ENCODE measurements around the gene RAET1L.

DNA sequence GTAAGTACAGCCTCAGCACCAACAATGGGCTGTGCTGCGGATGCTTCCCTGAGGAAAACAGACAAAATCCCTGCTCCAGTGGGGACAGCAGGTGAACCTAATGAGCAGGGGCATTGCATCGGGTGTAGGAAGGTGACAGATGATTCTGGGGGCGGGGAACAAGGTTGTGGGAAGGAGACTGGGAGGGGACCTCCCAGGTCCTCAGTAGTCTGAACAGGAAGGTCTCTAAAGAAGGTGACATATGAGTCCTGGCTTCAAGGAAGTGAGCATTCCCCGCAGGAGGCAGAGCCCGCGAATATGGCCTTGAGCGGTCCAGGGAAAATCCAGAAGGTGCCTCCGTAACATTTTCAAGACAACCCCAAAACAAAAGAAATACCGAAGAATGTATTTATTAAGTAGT, 42.2 kb downstream of the RAET1L start:
- TF ChIP-seq JUND (IDR thresholded peaks at IDR 0.05), result no peak
- TF ChIP-seq, protein P1, sequence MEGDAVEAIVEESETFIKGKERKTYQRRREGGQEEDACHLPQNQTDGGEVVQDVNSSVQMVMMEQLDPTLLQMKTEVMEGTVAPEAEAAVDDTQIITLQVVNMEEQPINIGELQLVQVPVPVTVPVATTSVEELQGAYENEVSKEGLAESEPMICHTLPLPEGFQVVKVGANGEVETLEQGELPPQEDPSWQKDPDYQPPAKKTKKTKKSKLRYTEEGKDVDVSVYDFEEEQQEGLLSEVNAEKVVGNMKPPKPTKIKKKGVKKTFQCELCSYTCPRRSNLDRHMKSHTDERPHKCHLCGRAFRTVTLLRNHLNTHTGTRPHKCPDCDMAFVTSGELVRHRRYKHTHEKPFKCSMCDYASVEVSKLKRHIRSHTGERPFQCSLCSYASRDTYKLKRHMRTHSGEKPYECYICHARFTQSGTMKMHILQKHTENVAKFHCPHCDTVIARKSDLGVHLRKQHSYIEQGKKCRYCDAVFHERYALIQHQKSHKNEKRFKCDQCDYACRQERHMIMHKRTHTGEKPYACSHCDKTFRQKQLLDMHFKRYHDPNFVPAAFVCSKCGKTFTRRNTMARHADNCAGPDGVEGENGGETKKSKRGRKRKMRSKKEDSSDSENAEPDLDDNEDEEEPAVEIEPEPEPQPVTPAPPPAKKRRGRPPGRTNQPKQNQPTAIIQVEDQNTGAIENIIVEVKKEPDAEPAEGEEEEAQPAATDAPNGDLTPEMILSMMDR (IDR thresholded peaks at IDR 0.05; ENCODE audit: low read depth, low read length, missing input control), result no peak
- TF ChIP-seq, protein P2, sequence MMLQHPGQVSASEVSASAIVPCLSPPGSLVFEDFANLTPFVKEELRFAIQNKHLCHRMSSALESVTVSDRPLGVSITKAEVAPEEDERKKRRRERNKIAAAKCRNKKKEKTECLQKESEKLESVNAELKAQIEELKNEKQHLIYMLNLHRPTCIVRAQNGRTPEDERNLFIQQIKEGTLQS (IDR thresholded peaks at IDR 0.05), result no peak
